Ovary (tissue), 9 donors: ENCODE data around the gene RB1. TPM values are rescaled to one million over a fixed set of nuclear protein-coding genes. Genes with fewer than 3 reads are reported as not detected.

ENCODE experiments used
- DNase-seq, 5 donors: peaks; one replicate each; pipeline ENCODE4 v3.0.0-alpha.2; 2019 to 2020
- H3K27ac ChIP-seq, 2 donors: fragments of 200-600 bp; one replicate each; pipeline versions ENCODE4 v1.5.1 to v1.8.0; 2019 to 2022
- H3K27me3 ChIP-seq: fragments of 200-600 bp; one replicate; pipeline ENCODE4 v1.8.0; 2022
- H3K36me3 ChIP-seq: fragments of 200-600 bp; sonication (generic); one replicate; pipeline ENCODE4 v1.5.1; 2019
- H3K4me1 ChIP-seq: one replicate; pipeline ENCODE4 v1.8.1; 2013; ENCODE audit warnings: mild to moderate bottlenecking, moderate library complexity; ENCODE audit not compliant: insufficient read depth
- H3K4me3 ChIP-seq: fragments of 200-600 bp; sonication (generic); one replicate; pipeline ENCODE4 v1.5.1; 2017
- H3K9me3 ChIP-seq, 2 donors: fragments of 200-600 bp in 1 of 2; sonication (generic) in 1 of 2; one replicate each; pipeline versions ENCODE4 v1.5.1 to v1.8.1; 2013 to 2019; ENCODE audit warnings: mild to moderate bottlenecking in 1 of 2, moderate library complexity in 1 of 2
- EP300 ChIP-seq: sonication (generic); formaldehyde crosslinking; IDR thresholded peaks from one replicate; pipeline ENCODE4 v1.6.1; 2017; ENCODE audit warnings: antibody characterized with exemption
- POLR2A ChIP-seq: fragments of 450-650 bp; IDR thresholded peaks from one replicate; pipeline ENCODE4 v1.6.1; 2017; ENCODE audit warnings: antibody characterized with exemption, mild to moderate bottlenecking, moderate library complexity
- WGBS, 3 donors: extraction: QIAGEN DNeasy Blood & Tissue Kit in 1 of 3; methylation state at CpG; one replicate each; pipeline versions ENCODE4 v1.1.5 to v1.1.7; 2013 to 2017; 5-methylcytosine and 5-hydroxymethylcytosine counted together
- intact Hi-C, 4 donors: fragments of 100-400 bp; cut with DNase I; formaldehyde crosslinking; loops; one replicate each; pipeline versions ENCODE4 v1.11.0 to v1.15.1; 2022 to 2023
- polyA plus RNA-seq, 2 donors: library from polyadenylated mRNA; stranded (reverse); fragments of 200-250 nt in 1 of 2; fragments of 350-450 nt in 1 of 2; fragmentation: Illumina TruSeq in 1 of 2; extraction: RNeasy Lipid Tissue Mini Kit (QIAGEN cat#74804) in 1 of 2; gene quantifications; one replicate each; pipeline ENCODE4 v1.2.3, GENCODE V29; 2013 to 2014
- total RNA-seq, 7 donors: library from RNA; depleted of rRNA in 2 of 7; stranded (reverse); fragments of >200 nt in 2 of 7; fragmentation: NEBNext Ultra II Directional in 3 of 7; extraction: Animal tissue kit (Norgen Biotek cat#: 25700) in 3 of 7; gene quantifications; one replicate each; pipeline versions ENCODE4 v1.1.0 to v1.2.4, GENCODE V29; 2016 to 2023
- TF ChIP-seq, protein P1 (sequence below), 3 donors: fragments of 450-650 bp in 2 of 3; fragments of 200-600 bp in 1 of 3; IDR thresholded peaks; one replicate each; pipeline versions ENCODE4 v1.5.1 to v1.8.0; 2016 to 2022; ENCODE audit warnings: antibody characterized with exemption in 3 of 3, mild to moderate bottlenecking in 1 of 3
- donor health status: DM: no; HTN: no; CAD: no; lungs with moderate emphysema.
- donor health status: DM: no; HTN: no; CAD: no.
- donor health status: Bipolar disorder and iron deficiency.
- donor health status: DM: yes; HTN: yes; CAD: no.
- donor health status: DM: no; HTN: no; CAD: no.
- donor health status: DM: yes; HTN: yes; CAD: no.

RB1 gene
- total and polyA plus RNA-seq, 9 donors = 11.4 to 36.6 (median 27.1) TPM

GRCh38 chr13:48443442-48444208 lies 140.1 kb downstream of the RB1 start:
- Histone ChIP-seq H3K36me3 (no peaks in the 10 kb centered on the region), H3K4me3 (no peak overlapping the region), H3K27me3 (no peaks in the 10 kb centered on the region), H3K9me3 (no peaks in the 10 kb centered on the region), H3K4me1 (peaks cover 2% of the 10 kb centered on the region), H3K27ac (no peak overlapping the region)
- intact Hi-C loops = no loop called here
- TF ChIP-seq POLR2A (no peak), EP300 (no peak)
- TF ChIP-seq, protein P1, sequence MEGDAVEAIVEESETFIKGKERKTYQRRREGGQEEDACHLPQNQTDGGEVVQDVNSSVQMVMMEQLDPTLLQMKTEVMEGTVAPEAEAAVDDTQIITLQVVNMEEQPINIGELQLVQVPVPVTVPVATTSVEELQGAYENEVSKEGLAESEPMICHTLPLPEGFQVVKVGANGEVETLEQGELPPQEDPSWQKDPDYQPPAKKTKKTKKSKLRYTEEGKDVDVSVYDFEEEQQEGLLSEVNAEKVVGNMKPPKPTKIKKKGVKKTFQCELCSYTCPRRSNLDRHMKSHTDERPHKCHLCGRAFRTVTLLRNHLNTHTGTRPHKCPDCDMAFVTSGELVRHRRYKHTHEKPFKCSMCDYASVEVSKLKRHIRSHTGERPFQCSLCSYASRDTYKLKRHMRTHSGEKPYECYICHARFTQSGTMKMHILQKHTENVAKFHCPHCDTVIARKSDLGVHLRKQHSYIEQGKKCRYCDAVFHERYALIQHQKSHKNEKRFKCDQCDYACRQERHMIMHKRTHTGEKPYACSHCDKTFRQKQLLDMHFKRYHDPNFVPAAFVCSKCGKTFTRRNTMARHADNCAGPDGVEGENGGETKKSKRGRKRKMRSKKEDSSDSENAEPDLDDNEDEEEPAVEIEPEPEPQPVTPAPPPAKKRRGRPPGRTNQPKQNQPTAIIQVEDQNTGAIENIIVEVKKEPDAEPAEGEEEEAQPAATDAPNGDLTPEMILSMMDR (IDR thresholded peaks at IDR 0.05) = no peak
- WGBS, 3 donors = 28 to 42% (median 33%) methylated on average over 1 of the region's 1 CpG
- DNase-seq = no peak

GRCh38 chr13:48446464-48446863 lies 142.9 kb downstream of the RB1 start:
- 97 to 98% (median 97%) methylated on average over 1 of the region's 1 CpG for WGBS, 3 donors
- Histone ChIP-seq H3K4me1 (peaks cover 2% of the 10 kb centered on the region), H3K4me3 (no peak overlapping the region), H3K9me3 (no peaks in the 10 kb centered on the region), H3K27me3 (no peaks in the 10 kb centered on the region), H3K27ac (no peak overlapping the region), H3K36me3 (no peaks in the 10 kb centered on the region)
- no peak for DNase-seq
- TF ChIP-seq EP300 (no peak), POLR2A (no peak)
- TF ChIP-seq, protein P1 (IDR thresholded peaks at IDR 0.05) = no peak
- intact Hi-C loops = no loop called here

- TF ChIP-seq EP300 (no peak), POLR2A (no peak)
- TF ChIP-seq, protein P1 (IDR thresholded peaks at IDR 0.05) = no peak
- no peaks in the 10 kb centered on the region for H3K27me3 ChIP-seq
- H3K36me3 ChIP-seq = no peaks in the 10 kb centered on the region
- intact Hi-C loops = no loop called here
- peaks cover 2% of the 10 kb centered on the region for H3K4me1 ChIP-seq
- WGBS, 3 donors = 75 to 80% (median 77%) methylated on average over 3 of the region's 3 CpGs
- DNase-seq = no peak
- no peaks in the 10 kb centered on the region for H3K9me3 ChIP-seq
- H3K27ac ChIP-seq = no peak overlapping the region
- no peak overlapping the region for H3K4me3 ChIP-seq
Measured at GRCh38 chr13:48448285-48448958, 144.9 kb downstream of the RB1 start.

GRCh38 chr13:48448959-48449614 lies 145.5 kb downstream of the RB1 start:
- TF ChIP-seq, protein P1 (IDR thresholded peaks at IDR 0.05) = no peak
- TF ChIP-seq POLR2A (no peak), EP300 (no peak)
- WGBS, 3 donors = 62 to 66% (median 65%) methylated on average over 6 of the region's 6 CpGs
- no peaks in the 10 kb centered on the region for H3K36me3 ChIP-seq
- H3K4me3 ChIP-seq = no peak overlapping the region
- no peaks in the 10 kb centered on the region for H3K9me3 ChIP-seq
- intact Hi-C loops = no loop called here
- H3K4me1 ChIP-seq = peaks cover 2% of the 10 kb centered on the region
- no peak for DNase-seq
- no peaks in the 10 kb centered on the region for H3K27me3 ChIP-seq
- no peak overlapping the region for H3K27ac ChIP-seq
